ENCODE measurements around the gene CACNA1B.

The CACNA1B gene

DNA sequence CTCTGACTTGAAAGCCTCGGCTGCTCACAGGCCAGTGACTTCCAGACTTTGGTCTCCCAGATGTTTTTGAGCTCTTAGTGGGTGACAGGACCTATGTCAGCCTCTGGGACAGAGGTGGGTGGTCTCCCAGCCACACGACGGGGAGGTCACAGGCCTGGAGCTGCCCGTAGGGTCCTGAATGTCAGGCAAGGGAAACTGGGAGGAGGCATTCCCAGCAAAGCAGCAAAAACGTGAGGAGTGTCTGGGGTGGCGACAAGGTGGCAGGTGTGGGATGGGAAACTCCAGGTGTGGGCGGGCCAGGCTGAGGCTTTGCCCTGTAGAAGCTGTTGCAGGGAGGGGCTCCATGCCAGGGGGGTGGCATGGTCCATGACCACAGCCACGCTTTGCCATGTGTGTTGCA is 110.5 kb downstream of the CACNA1B start:
- no peak for DNase-seq

DNA sequence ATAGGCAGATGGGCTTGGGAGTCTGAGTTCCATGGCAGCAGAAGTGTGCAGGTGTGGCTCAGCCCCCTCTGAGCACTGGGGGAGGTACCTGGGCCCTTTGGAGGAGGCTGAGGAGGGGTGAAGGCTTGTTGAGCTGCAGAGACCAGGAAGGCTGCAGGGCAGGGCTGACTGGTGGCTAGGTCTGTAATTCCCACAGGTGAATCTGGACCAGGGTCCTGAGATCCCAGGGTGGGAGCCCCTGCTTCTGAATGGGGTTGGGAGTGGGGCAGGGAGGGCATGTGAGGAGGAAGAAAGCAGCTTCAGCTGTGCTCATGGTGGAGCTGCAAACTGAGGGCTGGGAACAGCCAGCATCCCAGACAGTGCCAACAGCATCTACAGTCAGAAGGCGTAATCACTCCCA is 111.1 kb downstream of the CACNA1B start:
- no peak for DNase-seq

GRCh38 chr9:137989156-137989555 is 111.6 kb downstream of the CACNA1B start:
- DNase-seq = no peak

DNA sequence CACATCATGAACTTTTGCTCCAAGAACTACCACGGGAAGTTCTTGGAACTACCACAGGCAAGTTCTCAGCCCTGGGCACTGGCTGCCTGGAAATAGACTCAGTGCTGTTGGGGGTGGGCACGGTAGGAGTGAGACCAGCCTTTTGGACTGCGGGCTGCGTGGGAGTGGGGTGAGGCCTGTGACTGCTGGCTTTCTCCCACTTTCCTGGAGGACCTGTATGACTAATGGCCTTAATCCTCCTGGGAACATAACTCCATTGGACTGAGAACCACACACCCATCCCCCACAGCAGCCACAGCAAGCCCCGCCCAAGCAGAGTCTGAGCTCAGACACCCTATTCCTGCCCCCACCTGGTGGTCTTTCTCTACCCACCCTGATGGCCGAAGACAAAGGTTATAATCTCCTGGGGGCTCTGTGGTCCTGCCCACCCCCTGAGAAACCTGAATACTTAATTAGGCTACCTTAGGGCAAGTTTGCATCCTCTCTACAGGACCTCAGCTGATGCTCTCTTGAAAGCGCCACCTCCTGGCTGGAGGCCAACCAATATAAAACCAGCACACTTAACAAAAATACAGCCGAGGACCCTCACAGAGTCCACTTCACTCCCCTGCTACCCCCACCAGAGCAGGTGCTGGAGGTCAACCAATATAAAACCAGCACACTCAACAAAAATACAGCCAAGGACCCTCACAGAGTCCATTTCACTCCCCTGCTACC is 112.6 kb downstream of the CACNA1B start:
- DNase-seq = no peak

DNA sequence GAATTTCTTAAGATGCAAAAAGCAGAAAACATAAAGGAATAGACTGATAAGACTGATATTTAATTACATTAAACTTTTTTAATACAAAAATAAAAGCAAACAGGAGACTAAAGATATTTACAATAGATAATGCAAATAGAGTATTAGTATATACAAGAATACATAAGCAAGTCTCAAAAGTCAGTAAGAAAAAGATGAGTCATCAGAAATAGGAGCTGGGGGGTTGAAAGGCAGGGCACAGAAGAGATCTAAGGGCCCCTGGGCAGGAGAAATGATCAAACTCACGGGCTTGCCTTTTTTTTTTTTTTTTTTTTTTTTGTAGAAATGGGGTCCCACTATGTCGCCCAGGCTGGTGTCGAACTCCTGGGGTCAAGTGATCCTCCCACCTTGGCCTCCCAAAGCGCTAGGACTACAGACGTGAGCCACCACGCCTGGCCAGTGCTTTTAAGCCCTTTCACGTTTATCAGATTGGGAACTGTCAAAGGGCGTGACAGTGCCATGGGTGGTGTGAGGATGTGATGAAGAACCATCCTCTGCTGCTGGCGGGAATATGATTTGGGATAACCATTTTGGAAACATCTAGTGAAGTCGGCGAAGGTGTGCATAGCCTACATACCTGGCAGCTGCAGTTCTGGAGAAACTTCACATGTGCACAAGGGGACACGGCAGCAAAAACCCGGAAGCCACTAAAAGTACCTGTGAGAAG is 126.1 kb downstream of the CACNA1B start:
- DNase-seq = no peak

- DNase-seq = no peak
Measured at GRCh38 chr9:138006576-138007233, 129.1 kb downstream of the CACNA1B start.

GRCh38 chr9:138007566-138007917 is 130.0 kb downstream of the CACNA1B start:
- no peak for DNase-seq

GRCh38 chr9:138007918-138008841 is 130.6 kb downstream of the CACNA1B start:
- DNase-seq = no peak

DNA sequence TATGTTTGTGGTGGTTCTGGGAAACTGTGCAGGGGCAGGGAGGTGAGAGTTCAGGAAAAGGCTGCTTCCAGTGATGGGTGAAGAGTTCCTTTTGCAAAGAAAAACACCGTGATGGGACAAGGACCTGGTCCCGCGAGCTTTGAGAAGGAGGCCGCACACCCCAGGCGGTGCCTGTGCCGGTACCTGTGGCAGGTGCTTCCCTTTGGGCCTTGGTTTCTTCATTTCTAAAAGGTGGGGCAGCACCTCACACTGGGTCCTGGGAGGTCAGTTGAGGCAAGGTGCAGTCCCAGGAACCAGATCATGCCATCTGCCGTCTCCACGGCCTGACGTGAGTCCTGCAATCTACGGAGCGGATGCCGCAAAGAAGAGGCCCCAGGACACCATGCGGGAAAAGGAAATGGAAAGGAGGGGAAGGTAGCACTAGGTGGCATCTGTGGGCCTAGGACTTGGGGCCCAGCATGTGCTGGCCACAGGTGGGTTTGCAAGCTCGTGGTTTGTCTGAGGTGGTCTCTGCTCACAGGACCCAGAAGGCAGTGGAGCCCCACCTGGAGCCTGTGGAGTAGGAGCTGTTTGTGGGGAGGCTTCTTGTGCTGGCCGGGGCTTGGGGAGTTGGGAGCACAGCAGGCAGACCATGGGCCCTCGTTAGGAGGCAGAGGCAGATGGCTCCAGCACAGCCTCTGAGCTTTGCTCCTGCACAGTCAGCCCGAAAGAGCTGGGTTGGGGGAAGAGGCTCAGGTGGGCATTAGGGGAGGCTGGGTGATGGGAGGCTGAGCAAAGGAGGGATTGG is 131.6 kb downstream of the CACNA1B start:
- no peak for DNase-seq

DNA sequence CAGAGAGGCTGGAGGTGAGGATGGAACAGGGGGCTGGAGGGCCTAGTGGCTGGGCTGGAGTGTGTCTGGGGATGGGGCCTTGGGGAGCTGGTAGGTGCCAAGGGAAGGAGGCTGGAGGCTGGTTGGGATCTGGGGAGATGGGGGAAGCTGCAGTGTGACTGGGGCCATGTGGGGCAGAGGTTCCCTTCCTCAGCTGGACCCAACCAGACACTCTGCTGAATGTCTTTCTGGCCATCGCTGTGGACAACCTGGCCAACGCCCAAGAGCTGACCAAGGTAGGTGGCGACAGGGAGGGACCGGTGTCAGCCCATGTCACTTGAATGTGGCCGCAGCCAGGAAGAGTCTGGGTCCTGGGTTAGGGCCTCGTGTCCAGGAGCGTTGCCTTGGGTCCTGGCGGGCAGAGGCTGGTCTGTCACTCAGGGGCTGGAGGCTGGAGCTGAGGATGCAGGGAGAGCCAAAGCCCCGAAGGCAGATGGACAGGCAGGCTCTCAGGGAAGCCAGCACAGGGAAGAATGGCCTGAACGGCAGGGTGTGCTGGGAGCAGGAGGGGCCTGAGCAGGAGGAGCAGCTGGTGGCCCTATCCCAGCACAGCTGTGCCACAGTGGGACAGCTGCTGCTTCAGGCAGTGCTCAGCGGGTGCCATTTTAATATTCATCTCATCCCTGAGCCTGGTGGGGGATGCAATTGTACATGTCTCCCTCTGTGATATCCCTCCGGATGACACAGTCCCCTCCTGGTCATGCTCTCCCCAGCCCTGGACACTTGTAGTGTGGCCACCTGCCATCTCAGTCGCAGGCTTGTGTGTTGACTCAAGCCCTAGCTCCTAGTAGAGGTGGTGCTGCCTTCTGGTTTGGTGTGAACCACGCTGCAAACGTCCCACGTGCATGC is 132.5 kb downstream of the CACNA1B start:
- DNase-seq = no peak

GRCh38 chr9:138010861-138011260 is 133.3 kb downstream of the CACNA1B start:
- no peak for DNase-seq

GRCh38 chr9:138011951-138012500 is 134.4 kb downstream of the CACNA1B start:
- DNase-seq = no peak

- DNase-seq = no peak
Measured at GRCh38 chr9:138013273-138013672, 135.7 kb downstream of the CACNA1B start.

- DNase-seq = no peak
Measured at GRCh38 chr9:138013836-138014562, 136.4 kb downstream of the CACNA1B start.

- no peak for DNase-seq
Measured at GRCh38 chr9:138014563-138014945, 137.0 kb downstream of the CACNA1B start.

- no peak for DNase-seq
Measured at GRCh38 chr9:138015021-138015829, 137.6 kb downstream of the CACNA1B start.

DNA sequence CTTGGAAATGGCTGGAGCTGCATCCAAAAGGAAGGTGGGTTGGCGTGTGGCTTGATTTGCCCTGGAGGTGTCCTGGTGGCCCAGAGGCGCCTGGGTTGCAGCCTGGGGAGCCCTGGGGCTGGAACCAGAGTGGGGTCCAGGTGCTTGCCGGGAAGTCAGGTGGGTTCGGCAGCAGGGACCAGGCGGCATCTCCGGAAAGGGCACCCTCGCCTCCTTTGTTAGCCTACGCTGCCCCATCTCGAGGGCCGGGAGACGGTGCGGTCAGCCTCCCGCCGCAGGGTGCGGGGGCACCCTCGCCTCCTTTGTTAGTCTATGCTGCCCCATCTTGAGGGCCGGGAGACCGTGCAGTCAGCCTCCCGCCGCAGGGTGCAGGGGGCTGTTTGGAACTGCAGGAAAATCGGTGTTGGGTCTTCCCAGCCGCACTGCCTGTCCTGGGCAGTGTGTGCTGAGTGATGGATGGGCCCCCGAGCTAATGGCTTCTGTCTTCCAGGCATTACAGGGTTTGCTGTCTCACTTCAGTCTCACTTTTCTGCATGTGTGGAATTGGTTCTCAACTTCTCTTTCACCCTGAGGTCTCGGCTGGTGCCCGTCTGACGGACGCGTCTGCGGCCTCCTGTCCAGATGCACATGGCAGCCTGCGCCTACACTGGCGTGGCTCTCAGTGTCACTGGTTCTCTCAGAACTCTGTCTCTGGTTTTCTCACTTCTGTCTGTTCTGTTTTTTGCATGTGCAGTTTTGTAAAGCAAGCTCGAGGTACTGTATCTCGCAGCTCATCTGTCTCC is 139.0 kb downstream of the CACNA1B start:
- no peak for DNase-seq

GRCh38 chr9:138017200-138017599 is 139.6 kb downstream of the CACNA1B start:
- no peak for DNase-seq

Measured in activated effector memory CD4-positive, alpha-beta T cell treated with Interleukin-2 at 50 U/mL for 16 hours (primary cell).